H1 (cell line): ENCODE results near the gene LRRIQ4. TPM values are rescaled to one million over a fixed set of nuclear protein-coding genes. Genes with fewer than 3 reads are reported as not detected.

Experiments used
- CTCF ChIA-PET: fragments of 300-600 bp; sonication (Branson Sonifier 250); formaldehyde crosslinking; loops from one replicate; lab custom pipeline; 2021; ENCODE audit not compliant: partially characterized antibody; lab: Charles Lee
- POLR2A ChIA-PET: fragments of 300-600 bp; sonication (Branson Sonifier 250); formaldehyde crosslinking; loops from one replicate; lab custom pipeline; 2021; ENCODE audit warnings: inconsistent platforms; ENCODE audit not compliant: partially characterized antibody; lab: Charles Lee
- DNase-seq, 2 experiments: peaks; one replicate each; pipeline versions ENCODE4 v3.0.0 to v3.0.0-alpha.2; 2010 to 2022; ENCODE audit warnings: low spot score in 2 of 2, low read depth in 1 of 2, mixed read lengths in 1 of 2
- FAIRE-seq: peaks from 2 replicates; lab custom pipeline; 2011; peaks lifted over from hg19 to GRCh38; lab: Jason Lieb, UNC
- H2AFZ ChIP-seq: 2 replicates; pipeline ENCODE4 v1.8.1; 2012; ENCODE audit warnings: low read length, inconsistent platforms
- H2AK5ac ChIP-seq: 2 replicates; pipeline ENCODE4 v1.6.1; 2013; ENCODE audit warnings: low read depth, low read length
- H2BK120ac ChIP-seq: replicated peaks from 2 replicates; pipeline ENCODE3; 2013; ENCODE audit warnings: low read depth, low read length, inconsistent platforms
- H2BK12ac ChIP-seq: 2 replicates; pipeline ENCODE4 v1.6.1; 2013; ENCODE audit warnings: low read depth, low read length
- H2BK15ac ChIP-seq: 2 replicates; pipeline ENCODE4 v1.6.1; 2013; ENCODE audit warnings: low read length
- H2BK20ac ChIP-seq: 2 replicates; pipeline ENCODE4 v1.6.1; 2013; ENCODE audit warnings: low read length
- H2BK5ac ChIP-seq: 2 replicates; pipeline ENCODE4 v1.6.1; 2013; ENCODE audit warnings: low read depth, low read length
- H3K14ac ChIP-seq: 2 replicates; pipeline ENCODE4 v1.6.1; 2013; ENCODE audit warnings: inconsistent platforms; ENCODE audit not compliant: insufficient read length
- H3K18ac ChIP-seq: 2 replicates; pipeline ENCODE4 v1.6.1; 2013; ENCODE audit warnings: low read length; ENCODE audit errors: extremely low read depth
- H3K23ac ChIP-seq: 2 replicates; pipeline ENCODE4 v1.6.1; 2013; ENCODE audit warnings: inconsistent platforms; ENCODE audit not compliant: insufficient read length
- H3K23me2 ChIP-seq: 2 replicates; pipeline ENCODE4 v1.6.1; 2013; ENCODE audit warnings: low read depth, low read length
- H3K27ac ChIP-seq: 2 replicates; pipeline ENCODE4 v1.6.1; 2011; ENCODE audit warnings: low read depth, low read length, inconsistent platforms
- H3K27me3 ChIP-seq, 4 experiments: replicated peaks in 1 of 4; 1 replicate in 1 of 4; 2 replicates in 3 of 4; pipeline versions ENCODE4 v1.6.1 to v1.8.1; 2011 to 2013; ENCODE audit warnings: low read length in 3 of 4, mild to moderate bottlenecking in 3 of 4, inconsistent platforms in 2 of 4, mixed read lengths in 2 of 4, moderate library complexity in 1 of 4; ENCODE audit not compliant: control insufficient read depth in 3 of 4, insufficient read depth in 3 of 4; ENCODE audit errors: extremely low read depth in 1 of 4
- H3K36me3 ChIP-seq, 4 experiments: 2 replicates each; pipeline versions ENCODE4 v1.6.1 to v1.8.1; 2011 to 2013; ENCODE audit warnings: mild to moderate bottlenecking in 4 of 4, low read length in 3 of 4, moderate library complexity in 2 of 4, control low read depth in 1 of 4, inconsistent platforms in 1 of 4; ENCODE audit not compliant: insufficient read depth in 4 of 4, control insufficient read depth in 2 of 4
- H3K4ac ChIP-seq: replicated peaks from 2 replicates; pipeline ENCODE3; 2013; ENCODE audit warnings: low read length, low read depth, mixed read lengths, inconsistent platforms; ENCODE audit not compliant: insufficient read length
- H3K4me1 ChIP-seq, 4 experiments: replicated peaks in 1 of 4; 1 replicate in 1 of 4; 2 replicates in 3 of 4; pipeline versions ENCODE4 v1.6.1 to v1.8.1; 2011 to 2013; ENCODE audit warnings: low read length in 3 of 4, inconsistent platforms in 2 of 4, mixed read lengths in 1 of 4; ENCODE audit not compliant: insufficient read depth in 4 of 4, control insufficient read depth in 3 of 4
- H3K4me2 ChIP-seq, 2 experiments: 2 replicates each; pipeline versions ENCODE4 v1.6.1 to v1.8.1; 2011 to 2013; ENCODE audit warnings: low read depth in 2 of 2, low read length in 2 of 2, control low read depth in 1 of 2, inconsistent platforms in 1 of 2, mild to moderate bottlenecking in 1 of 2; ENCODE audit not compliant: insufficient read depth in 1 of 2
- H3K4me3 ChIP-seq, 4 experiments: fragments of 200-600, 300-600 bp in 1 of 4; sonication (generic), shearing (Covaris generic), sonication (Bioruptor Twin) in 1 of 4; 2 replicates each; pipeline versions ENCODE4 v1.5.1 to v1.8.1; 2011 to 2016; ENCODE audit warnings: low read length in 4 of 4, low read depth in 3 of 4, control low read depth in 2 of 4, inconsistent platforms in 2 of 4, mild to moderate bottlenecking in 2 of 4, mixed read lengths in 1 of 4, moderate library complexity in 1 of 4; ENCODE audit not compliant: insufficient read depth in 2 of 4; ENCODE audit errors: extremely low read depth in 1 of 4
- H3K56ac ChIP-seq: replicated peaks from 2 replicates; pipeline ENCODE3; 2013; ENCODE audit warnings: low read depth, mild to moderate bottlenecking, mixed read lengths, low read length, inconsistent platforms; ENCODE audit not compliant: insufficient read length
- H3K79me1 ChIP-seq: 2 replicates; pipeline ENCODE4 v1.6.1; 2013; ENCODE audit warnings: low read depth, low read length, control low read depth
- H3K79me2 ChIP-seq, 2 experiments: 2 replicates each; pipeline versions ENCODE4 v1.6.1 to v1.8.1; 2012 to 2013; ENCODE audit warnings: low read length in 2 of 2, mild to moderate bottlenecking in 2 of 2, inconsistent platforms in 1 of 2; ENCODE audit not compliant: insufficient read depth in 2 of 2, control insufficient read depth in 1 of 2
- H3K9ac ChIP-seq, 4 experiments: replicated peaks in 1 of 4; 1 replicate in 1 of 4; 2 replicates in 3 of 4; pipeline versions ENCODE4 v1.6.1 to v1.8.1; 2011 to 2013; ENCODE audit warnings: low read depth in 3 of 4, low read length in 3 of 4, control low read depth in 2 of 4, mild to moderate bottlenecking in 2 of 4, moderate library complexity in 2 of 4, inconsistent platforms in 1 of 4; ENCODE audit errors: extremely low read depth in 1 of 4
- H3K9me3 ChIP-seq, 2 experiments: 2 replicates each; pipeline versions ENCODE4 v1.6.1 to v1.8.1; 2012 to 2013; ENCODE audit warnings: mild to moderate bottlenecking in 2 of 2, moderate library complexity in 2 of 2, control low read depth in 1 of 2, inconsistent platforms in 1 of 2, low read depth in 1 of 2, low read length in 1 of 2, mixed read lengths in 1 of 2; ENCODE audit not compliant: insufficient read depth in 2 of 2
- H4K20me1 ChIP-seq, 2 experiments: replicated peaks in 1 of 2; 2 replicates each; pipeline versions ENCODE3 to v1.8.1; 2011 to 2013; ENCODE audit warnings: inconsistent platforms in 2 of 2, low read length in 2 of 2, mild to moderate bottlenecking in 1 of 2; ENCODE audit not compliant: insufficient read depth in 2 of 2, control insufficient read depth in 1 of 2
- H4K5ac ChIP-seq: 2 replicates; pipeline ENCODE4 v1.6.1; 2013; ENCODE audit warnings: low read length, low read depth, mixed read lengths, inconsistent platforms; ENCODE audit not compliant: insufficient read length
- H4K8ac ChIP-seq: 2 replicates; pipeline ENCODE4 v1.8.0; 2013; ENCODE audit warnings: mild to moderate bottlenecking, moderate library complexity, low read length, inconsistent platforms; ENCODE audit not compliant: insufficient read depth; ENCODE audit errors: extremely low read depth
- H4K91ac ChIP-seq: replicated peaks from 2 replicates; pipeline ENCODE3; 2013; ENCODE audit warnings: low read length, mixed read lengths, inconsistent platforms; ENCODE audit not compliant: insufficient read length
- YY1 ChIP-seq: IDR thresholded peaks from 2 replicates; pipeline ENCODE4 v1.6.1; 2011; ENCODE audit warnings: low read depth, mild to moderate bottlenecking, low read length
- WGBS, 2 experiments: shearing (Covaris generic) in 1 of 2; methylation state at CpG; one replicate each; pipeline versions ENCODE4 v1.1.6 to v1.1.7; 2013 to 2015; ENCODE audit warnings: low lambda C conversion rate in 2 of 2, mixed read lengths in 2 of 2, inconsistent platforms in 1 of 2, low coverage in 1 of 2, missing lambda C conversion rate in 1 of 2; ENCODE audit not compliant: insufficient replicate concordance in 2 of 2, insufficient coverage in 1 of 2, insufficient read length in 1 of 2; ENCODE audit errors: extremely low coverage in 1 of 2, missing lambda C conversion rate in 1 of 2; 5-methylcytosine and 5-hydroxymethylcytosine counted together
- polyA plus RNA-seq, 7 experiments: library from polyadenylated mRNA; depleted of rRNA in 3 of 7; stranded (reverse) in 5 of 7; unstranded in 2 of 7; fragments of >200 nt in 5 of 7; fragments of 200-250 nt in 2 of 7; gene quantifications; 1 replicate in 5 of 7; 2 replicates in 1 of 7; 4 replicates in 1 of 7; pipeline versions ENCODE4 v1.2.1 to v1.2.3, GENCODE V29; 2011 to 2013; ENCODE audit warnings: missing spikeins in 2 of 7, mixed read lengths in 2 of 7
- total RNA-seq: library from RNA; stranded (reverse); fragmentation: NEBNext Ultra II Directional; extraction: Animal tissue kit (Norgen Biotek cat#: 25700); gene quantifications from 2 replicates; pipeline ENCODE4 v1.2.1, GENCODE V29; 2021

Gene LRRIQ4
- total and polyA plus RNA-seq, 2 of the 8 experiments (the other 6 are each of a cell fraction or from before 2014, with no cell fraction given) = 0.08 TPM; not detected in 1

GRCh38 chr3:169865176-169865767, 52.6 kb downstream of the LRRIQ4 start:
- ChIA-PET CTCF (interaction anchor here (0.6 to 6.1 kb wide), 6 partner anchors 9 to 156 kb away, joined by 3 to 37 read pairs (median 4); partner anchors contain the start of gene SEC62), POLR2A (no interaction called here)
- Histone ChIP-seq H2BK20ac (no peak overlapping the region), H2BK15ac (no peak overlapping the region), H3K18ac (no peak overlapping the region), H3K4me1 (peaks cover 2 to 5% (median 4%) of the 10 kb centered on the region in 4 experiments; a peak in 5 of 7 replicates), H3K9ac (no peak overlapping the region), H3K14ac (no peak overlapping the region), H3K23me2 (no peaks in the 10 kb centered on the region; the same call in 1 of the 2 replicates), H4K91ac (no peak overlapping the region), H2BK120ac (no peak overlapping the region), H3K56ac (no peak overlapping the region), H3K4ac (no peak overlapping the region), H4K8ac (no peak overlapping the region), H3K36me3 (no peaks in the 10 kb centered on the region), H4K5ac (no peak overlapping the region), H3K27me3 (no peaks in the 10 kb centered on the region), H3K9me3 (no peaks in the 10 kb centered on the region), H3K79me1 (no peaks in the 10 kb centered on the region), H2BK12ac (no peak overlapping the region), H2BK5ac (no peak overlapping the region), H3K4me2 (no peak overlapping the region), H2AK5ac (no peak overlapping the region), H3K79me2 (no peaks in the 10 kb centered on the region), H3K27ac (no peak overlapping the region), H3K23ac (no peak overlapping the region), H2AFZ (0 out of 2 replicates have a peak overlapping the region, but pooled peaks have one; percentile 57), H3K4me3 (no peak overlapping the region), H4K20me1 (no peaks in the 10 kb centered on the region)
- DNase-seq (no peak), FAIRE-seq (no peak)
- TF ChIP-seq YY1 = no peak
- WGBS, 2 experiments = 84% methylated on average over 12 of the region's 12 CpGs; no CpG with 5 or more reads in 1 of the 2 experiments
